GM19043 (cell line): Measurements from ENCODE around the gene GPS2.

Source experiments
- ATAC-seq: cut with Tn5 transposase; IDR thresholded peaks from one replicate; pipeline ENCODE4 v1.9.1; 2021; ENCODE audit warnings: low read depth; ENCODE audit not compliant: unreplicated experiment

GPS2 gene

GRCh38 chr17:7314719-7315569 lies at the start of gene GPS2:
Gene GPS2, minus strand, starts transcription at chr17:7315360. Its CDS starts 308 bp downstream, at chr17:7315052.
- ATAC-seq: peak; percentile 69

GRCh38 chr17:7363311-7363710 lies 48.2 kb upstream of the GPS2 start:
- ATAC-seq: no peak

GRCh38 chr17:7361906-7362305 lies 46.7 kb upstream of the GPS2 start:
- no peak for ATAC-seq

GRCh38 chr17:7357381-7357780 lies 42.2 kb upstream of the GPS2 start:
- ATAC-seq: no peak

- ATAC-seq: no peak
Observed at GRCh38 chr17:7356756-7357155, 41.6 kb upstream of the GPS2 start.

GRCh38 chr17:7356072-7356549 lies 41.0 kb upstream of the GPS2 start:
- no peak for ATAC-seq

GRCh38 chr17:7355573-7355972 lies 40.4 kb upstream of the GPS2 start:
- ATAC-seq: no peak

- ATAC-seq: no peak
Observed at GRCh38 chr17:7355053-7355452, 39.9 kb upstream of the GPS2 start, which contains the start of gene TMEM95. Gene TMEM95, plus strand, starts transcription at chr17:7355156. Its CDS starts 49 bp downstream, at chr17:7355205.

- ATAC-seq: no peak
Observed at GRCh38 chr17:7354262-7354843, 39.2 kb upstream of the GPS2 start.

- ATAC-seq: no peak
Observed at GRCh38 chr17:7352910-7353635, 37.9 kb upstream of the GPS2 start.

- ATAC-seq: no peak
Observed at GRCh38 chr17:7352503-7352889, 37.3 kb upstream of the GPS2 start.

GRCh38 chr17:7351665-7352502 lies 36.7 kb upstream of the GPS2 start, which contains the start of gene KCTD11:
Gene KCTD11, plus strand, starts transcription at chr17:7352162.
- peak; percentile 49 for ATAC-seq

- ATAC-seq: no peak
Observed at GRCh38 chr17:7348478-7349242, 33.5 kb upstream of the GPS2 start.

- ATAC-seq: no peak
Observed at GRCh38 chr17:7347630-7348477, 32.7 kb upstream of the GPS2 start.

GRCh38 chr17:7346761-7347614 lies 31.8 kb upstream of the GPS2 start:
- no peak for ATAC-seq

GRCh38 chr17:7343250-7343649 lies 28.1 kb upstream of the GPS2 start:
- ATAC-seq: no peak

- ATAC-seq: no peak
Observed at GRCh38 chr17:7341842-7342241, 26.7 kb upstream of the GPS2 start.

GRCh38 chr17:7340179-7340578 lies 25.0 kb upstream of the GPS2 start:
- ATAC-seq: no peak
